K562 (cell line): ENCODE results near the gene HSPA8. TPM values are rescaled to one million over a fixed set of nuclear protein-coding genes. Genes with fewer than 3 reads are reported as not detected.

Experiments
- KAT7 ChIP-seq: sonication (generic); formaldehyde crosslinking; IDR thresholded peaks from 2 replicates; pipeline ENCODE4 v1.8.0; 2022; ENCODE audit warnings: missing genetic modification reagents, mild to moderate bottlenecking, borderline replicate concordance
- MAZ ChIP-seq, 2 experiments: fragments of 450-650 bp in 1 of 2; sonication (generic) in 1 of 2; formaldehyde crosslinking; IDR thresholded peaks in 1 of 2; conservative IDR thresholded peaks in 1 of 2; 2 replicates each; pipeline versions ENCODE4 v1.4.0 to v1.5.0; 2020; ENCODE audit warnings: mild to moderate bottlenecking in 1 of 2, missing genetic modification reagents in 1 of 2
- ZNF561 ChIP-seq: fragments of 450-650 bp; formaldehyde crosslinking; conservative IDR thresholded peaks from 2 replicates; pipeline ENCODE4 v1.4.0; 2020; ENCODE audit warnings: mild to moderate bottlenecking, moderate library complexity
- polyA plus RNA-seq, 8 experiments: library from polyadenylated mRNA; depleted of rRNA in 4 of 8; stranded (reverse) in 5 of 8; unstranded in 3 of 8; fragments of >200 nt; fragmentation: Nextera tagmentation in 2 of 8; fragmentation: Illumina TruSeq in 1 of 8; extraction: Ambion mirVana in 2 of 8; extraction: Trizol in 1 of 8; gene quantifications; 2 replicates each; pipeline versions ENCODE4 v1.2.1 to v1.2.3, GENCODE V29; 2011 to 2014; ENCODE audit warnings: inconsistent platforms in 1 of 8, missing spikeins in 1 of 8
- total RNA-seq, 7 experiments: library from RNA; depleted of rRNA in 6 of 7; stranded (reverse); fragments of >200 nt in 6 of 7; fragmentation: Illumina TruSeq in 2 of 7; extraction: Trizol in 2 of 7; gene quantifications; 2 replicates each; pipeline versions ENCODE4 v1.2.1 to v1.2.3, GENCODE V29; 2011 to 2021; ENCODE audit warnings: low replicate concordance in 1 of 7
- TF ChIP-seq, protein P1 (sequence below): sonication (generic); formaldehyde crosslinking; IDR thresholded peaks from 2 replicates; pipeline ENCODE4 v1.8.0; 2022; ENCODE audit warnings: mild to moderate bottlenecking, missing genetic modification reagents
- TF ChIP-seq, protein P2 (sequence below): fragments of 450-650 bp; IDR thresholded peaks from 2 replicates; pipeline ENCODE4 v1.6.1; 2017; ENCODE audit warnings: antibody characterized with exemption

Gene HSPA8
- total and polyA plus RNA-seq, 9 of the 15 experiments (the other 6 are each of a cell fraction or from before 2014, with no cell fraction given), result 1,250 to 3,966 (median 2,773) TPM

DNA sequence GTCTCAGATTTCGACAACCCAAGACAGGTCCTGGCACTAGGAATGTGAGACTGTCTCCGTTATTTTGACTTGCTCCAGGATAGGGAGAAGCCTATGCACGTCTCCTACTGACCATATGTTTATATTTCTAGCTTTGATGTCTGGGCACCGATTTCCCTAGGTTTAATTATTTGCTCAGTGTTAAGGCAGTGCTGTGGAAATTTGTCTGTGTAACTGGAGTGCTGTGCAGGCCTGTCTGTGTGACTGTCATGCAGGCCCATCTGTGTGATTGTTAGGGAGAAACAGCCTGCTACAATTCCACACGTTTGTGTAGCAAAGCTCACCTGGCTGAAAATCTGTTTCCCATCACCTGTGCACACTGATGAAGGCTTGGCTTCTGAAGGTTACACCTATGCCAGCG, 29.6 kb upstream of the HSPA8 start (continued):
- TF ChIP-seq, protein P1, sequence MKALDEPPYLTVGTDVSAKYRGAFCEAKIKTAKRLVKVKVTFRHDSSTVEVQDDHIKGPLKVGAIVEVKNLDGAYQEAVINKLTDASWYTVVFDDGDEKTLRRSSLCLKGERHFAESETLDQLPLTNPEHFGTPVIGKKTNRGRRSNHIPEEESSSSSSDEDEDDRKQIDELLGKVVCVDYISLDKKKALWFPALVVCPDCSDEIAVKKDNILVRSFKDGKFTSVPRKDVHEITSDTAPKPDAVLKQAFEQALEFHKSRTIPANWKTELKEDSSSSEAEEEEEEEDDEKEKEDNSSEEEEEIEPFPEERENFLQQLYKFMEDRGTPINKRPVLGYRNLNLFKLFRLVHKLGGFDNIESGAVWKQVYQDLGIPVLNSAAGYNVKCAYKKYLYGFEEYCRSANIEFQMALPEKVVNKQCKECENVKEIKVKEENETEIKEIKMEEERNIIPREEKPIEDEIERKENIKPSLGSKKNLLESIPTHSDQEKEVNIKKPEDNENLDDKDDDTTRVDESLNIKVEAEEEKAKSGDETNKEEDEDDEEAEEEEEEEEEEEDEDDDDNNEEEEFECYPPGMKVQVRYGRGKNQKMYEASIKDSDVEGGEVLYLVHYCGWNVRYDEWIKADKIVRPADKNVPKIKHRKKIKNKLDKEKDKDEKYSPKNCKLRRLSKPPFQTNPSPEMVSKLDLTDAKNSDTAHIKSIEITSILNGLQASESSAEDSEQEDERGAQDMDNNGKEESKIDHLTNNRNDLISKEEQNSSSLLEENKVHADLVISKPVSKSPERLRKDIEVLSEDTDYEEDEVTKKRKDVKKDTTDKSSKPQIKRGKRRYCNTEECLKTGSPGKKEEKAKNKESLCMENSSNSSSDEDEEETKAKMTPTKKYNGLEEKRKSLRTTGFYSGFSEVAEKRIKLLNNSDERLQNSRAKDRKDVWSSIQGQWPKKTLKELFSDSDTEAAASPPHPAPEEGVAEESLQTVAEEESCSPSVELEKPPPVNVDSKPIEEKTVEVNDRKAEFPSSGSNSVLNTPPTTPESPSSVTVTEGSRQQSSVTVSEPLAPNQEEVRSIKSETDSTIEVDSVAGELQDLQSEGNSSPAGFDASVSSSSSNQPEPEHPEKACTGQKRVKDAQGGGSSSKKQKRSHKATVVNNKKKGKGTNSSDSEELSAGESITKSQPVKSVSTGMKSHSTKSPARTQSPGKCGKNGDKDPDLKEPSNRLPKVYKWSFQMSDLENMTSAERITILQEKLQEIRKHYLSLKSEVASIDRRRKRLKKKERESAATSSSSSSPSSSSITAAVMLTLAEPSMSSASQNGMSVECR (CRISPR knock-in tag), result no peak
- TF ChIP-seq ZNF561 (CRISPR knock-in tag), result no peak
- TF ChIP-seq KAT7, result no peak
- TF ChIP-seq, protein P2, sequence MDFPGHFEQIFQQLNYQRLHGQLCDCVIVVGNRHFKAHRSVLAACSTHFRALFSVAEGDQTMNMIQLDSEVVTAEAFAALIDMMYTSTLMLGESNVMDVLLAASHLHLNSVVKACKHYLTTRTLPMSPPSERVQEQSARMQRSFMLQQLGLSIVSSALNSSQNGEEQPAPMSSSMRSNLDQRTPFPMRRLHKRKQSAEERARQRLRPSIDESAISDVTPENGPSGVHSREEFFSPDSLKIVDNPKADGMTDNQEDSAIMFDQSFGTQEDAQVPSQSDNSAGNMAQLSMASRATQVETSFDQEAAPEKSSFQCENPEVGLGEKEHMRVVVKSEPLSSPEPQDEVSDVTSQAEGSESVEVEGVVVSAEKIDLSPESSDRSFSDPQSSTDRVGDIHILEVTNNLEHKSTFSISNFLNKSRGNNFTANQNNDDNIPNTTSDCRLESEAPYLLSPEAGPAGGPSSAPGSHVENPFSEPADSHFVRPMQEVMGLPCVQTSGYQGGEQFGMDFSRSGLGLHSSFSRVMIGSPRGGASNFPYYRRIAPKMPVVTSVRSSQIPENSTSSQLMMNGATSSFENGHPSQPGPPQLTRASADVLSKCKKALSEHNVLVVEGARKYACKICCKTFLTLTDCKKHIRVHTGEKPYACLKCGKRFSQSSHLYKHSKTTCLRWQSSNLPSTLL, result no peak
- no peak for TF ChIP-seq MAZ (CRISPR knock-in tag; conservative IDR thresholded peaks at IDR 0.05 in 1 of 2, IDR thresholded peaks at IDR 0.05 in 1 of 2)
